OCI-M2 (cell line): ENCODE measurements around the gene WDFY4.

ENCODE experiments used
- DNase-seq: peaks from one replicate; lab custom pipeline; 2025; ENCODE audit not compliant: unreplicated experiment; lab: John Stamatoyannopoulos, UW

The WDFY4 gene

DNA sequence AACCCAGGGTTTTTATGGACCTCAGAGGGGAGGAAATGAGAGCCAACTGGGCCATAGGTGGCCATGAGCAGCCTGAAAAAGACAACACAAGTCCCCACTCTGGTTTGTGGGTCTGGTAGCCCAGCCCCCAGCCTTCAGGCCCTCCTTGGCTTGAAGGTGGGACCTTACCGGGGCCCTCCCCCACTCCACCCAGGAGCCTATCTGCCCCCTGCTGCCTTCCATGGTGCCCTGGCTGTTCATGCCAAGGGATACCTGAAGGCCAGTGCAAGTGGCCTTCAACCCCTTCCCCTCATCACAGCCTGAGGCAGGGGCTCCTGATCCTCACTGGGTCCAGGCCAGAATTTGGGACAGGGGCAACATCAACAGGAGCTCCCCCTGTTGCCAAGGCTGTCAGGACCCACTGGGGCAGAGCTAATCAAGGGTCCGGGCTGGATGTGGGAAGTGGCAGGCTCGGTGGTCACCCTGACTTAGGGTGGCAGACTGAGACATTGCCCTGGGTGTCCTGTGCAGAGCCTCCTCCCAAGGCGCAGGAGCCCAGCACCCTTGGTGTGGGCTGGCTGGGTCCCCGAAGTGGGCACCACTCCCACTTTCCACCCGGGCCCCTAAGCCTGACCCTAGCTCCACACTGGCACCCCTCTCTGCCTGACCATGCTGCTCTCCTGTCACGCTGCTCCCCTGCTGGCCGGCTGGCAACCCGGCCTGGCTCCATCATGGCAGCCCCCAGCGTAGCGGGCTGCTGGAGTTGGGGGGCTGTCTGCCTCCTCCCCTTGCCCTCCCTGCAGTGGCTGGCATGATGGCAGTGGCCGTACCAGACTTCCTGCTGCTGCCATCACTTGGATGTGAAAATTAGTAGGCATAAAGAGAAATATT lies 6.4 kb downstream of the WDFY4 start:
- no peak for DNase-seq

DNA sequence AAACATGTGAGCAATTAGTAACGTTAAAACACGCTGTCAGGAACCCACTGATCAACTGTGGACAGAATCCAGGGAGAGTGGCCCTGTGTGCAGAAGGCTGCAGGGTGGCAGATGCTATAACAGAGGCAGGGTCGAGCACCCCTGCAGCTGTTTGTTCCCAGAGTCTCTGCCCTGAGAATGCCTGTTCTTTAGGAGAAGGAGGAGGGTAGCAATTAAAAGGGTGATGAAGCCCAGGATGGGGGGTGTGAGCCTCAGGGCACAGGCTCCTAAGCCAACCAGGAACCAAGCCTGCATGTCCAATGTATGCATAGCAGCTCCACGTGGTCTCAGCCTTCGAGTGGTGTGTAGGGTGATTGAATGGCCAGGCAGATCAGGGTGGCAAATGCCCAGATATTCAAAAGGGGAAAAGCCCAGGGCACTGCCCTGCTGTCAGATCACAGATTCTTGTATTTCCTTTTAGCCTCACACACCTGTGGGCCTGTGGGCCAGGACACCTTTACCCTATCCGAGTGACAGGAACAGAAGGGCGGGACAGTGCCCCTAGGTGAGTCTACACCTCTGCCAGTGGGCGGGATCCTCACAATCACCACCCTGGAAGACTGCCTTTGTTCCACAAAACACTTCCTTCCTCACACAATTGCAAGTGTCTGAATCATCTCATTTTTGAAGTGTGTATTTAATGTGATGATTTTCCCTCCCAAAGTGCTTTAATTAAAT lies 7.3 kb downstream of the WDFY4 start:
- no peak for DNase-seq

DNA sequence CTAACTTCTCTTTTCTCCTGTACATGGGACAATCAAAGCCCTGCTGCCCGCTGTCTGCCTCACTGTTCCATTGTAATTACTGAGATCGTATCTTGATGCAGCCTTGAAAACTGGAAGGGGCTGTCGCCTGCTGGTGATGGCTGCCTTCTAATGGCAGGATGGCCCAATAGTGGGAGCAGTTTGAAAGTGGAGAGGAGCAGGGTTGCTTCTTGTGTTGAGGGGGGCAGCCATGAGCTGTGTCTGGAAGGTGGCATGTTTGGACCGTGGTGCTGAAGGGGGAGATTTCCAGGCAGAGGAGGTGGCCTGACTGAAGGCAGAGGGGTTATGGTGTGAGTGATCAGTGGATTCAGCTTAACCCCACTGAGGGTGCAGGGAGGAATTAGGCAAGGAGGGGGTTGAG lies 8.1 kb downstream of the WDFY4 start:
- DNase-seq, result no peak

DNA sequence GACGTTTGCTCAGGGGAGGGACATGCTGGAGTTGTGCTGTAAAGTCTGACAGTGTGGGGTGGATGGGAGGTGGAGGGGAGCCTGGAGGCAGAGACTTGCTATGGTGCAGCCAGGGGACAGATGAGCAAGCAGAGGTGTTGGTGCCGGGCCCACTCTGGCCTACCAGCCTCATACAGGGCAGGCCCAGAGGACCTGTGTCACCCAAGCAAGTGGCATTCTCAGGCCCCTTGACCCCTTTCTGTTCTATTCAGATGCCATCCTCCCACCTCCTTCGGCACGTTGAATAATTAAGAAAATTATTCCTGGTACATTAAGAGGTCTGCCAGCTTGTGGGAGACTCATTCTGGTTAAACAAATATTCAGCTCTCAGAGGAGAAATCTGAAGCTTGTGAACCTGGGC lies 8.5 kb downstream of the WDFY4 start:
- no peak for DNase-seq

DNA sequence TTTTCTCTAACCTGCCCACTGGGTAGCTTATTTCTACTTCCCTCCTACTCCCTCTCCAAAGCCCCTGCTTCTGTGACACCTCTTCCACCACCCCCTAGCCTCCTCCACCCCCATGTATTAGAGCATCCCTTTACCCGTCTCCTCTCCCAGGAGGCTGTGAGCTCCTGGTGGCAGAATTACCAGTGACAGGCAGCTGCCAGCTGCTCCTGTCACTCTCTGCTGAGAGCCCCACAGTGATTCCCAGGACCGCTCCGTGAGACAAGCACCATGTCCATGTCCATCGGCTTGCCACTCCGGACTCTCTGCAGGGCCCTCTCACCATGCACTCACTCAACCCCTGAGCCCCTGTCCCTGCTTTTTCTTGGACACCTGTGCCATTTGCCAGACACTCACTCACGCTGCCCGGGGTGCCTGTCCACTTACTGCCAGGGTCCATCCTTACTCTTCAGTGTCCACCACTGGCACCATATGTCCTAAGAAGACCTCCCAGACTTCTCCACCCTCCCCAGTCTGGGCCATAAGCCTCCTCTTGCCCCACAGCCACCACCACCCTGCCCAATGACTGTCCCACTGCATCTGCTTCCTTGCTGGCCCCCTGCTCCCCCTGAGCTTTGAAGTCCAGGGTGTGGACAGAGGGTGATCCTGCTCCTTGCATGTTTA lies 9.8 kb downstream of the WDFY4 start:
- DNase-seq, result no peak

DNA sequence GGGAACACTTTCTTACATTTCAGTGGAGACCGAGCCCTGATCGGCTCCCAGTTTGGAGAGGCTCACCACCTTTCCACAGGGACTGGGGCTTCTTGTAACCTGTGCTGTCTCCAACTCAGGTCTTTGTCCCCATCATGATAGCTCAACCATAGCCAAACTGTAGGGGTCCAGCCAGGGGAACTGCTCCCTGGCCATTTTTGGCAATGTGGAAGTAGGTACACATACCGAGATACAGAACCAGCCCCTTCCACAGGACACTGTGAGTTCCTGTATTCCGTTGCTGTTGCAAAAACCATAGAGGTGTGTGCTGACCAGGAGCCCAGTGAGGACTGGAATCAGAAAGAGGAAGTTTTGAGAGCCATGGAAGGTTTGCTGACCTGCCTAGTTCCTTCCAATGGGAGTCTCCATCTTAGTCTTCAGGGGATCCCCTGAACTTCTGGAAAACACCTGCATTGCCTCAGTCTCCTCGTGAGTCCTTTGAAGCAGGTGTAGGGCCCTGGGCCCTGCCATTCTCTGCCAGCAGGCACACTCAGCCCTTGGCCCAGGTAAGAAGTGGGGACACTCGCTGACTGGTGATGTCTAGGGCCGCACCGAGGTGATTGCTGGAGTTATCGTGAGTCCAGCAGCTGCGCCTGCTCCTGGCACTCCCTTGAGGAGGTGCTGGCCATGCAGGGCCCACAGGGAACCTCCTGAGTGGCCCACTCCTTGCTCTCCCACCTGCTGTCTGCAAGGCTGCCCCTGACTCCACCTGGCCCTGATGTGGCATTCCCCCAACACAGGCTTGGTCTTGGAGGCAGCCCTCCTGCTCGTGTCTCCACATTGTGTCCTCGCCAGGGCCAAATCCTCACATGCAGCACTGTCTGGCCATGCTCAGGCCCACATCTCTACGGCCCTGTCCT lies 11.2 kb downstream of the WDFY4 start:
- DNase-seq, result no peak

DNA sequence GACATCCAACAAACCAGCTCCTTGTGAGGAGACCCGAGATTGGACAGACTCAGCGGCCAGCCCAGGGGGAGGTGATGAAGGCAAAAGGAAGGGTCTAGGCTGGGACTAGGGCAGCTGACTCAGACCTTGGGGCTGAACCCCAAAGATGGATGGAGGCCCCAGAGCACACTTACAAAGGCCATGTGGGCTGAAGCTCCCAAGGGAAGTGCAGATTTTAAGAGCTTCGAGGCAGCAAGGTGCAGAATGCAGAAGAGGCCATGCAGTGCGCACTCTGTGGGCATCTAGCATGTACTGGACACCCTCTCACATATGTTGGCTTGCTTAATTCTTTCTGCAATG lies 11.8 kb downstream of the WDFY4 start:
- no peak for DNase-seq

DNA sequence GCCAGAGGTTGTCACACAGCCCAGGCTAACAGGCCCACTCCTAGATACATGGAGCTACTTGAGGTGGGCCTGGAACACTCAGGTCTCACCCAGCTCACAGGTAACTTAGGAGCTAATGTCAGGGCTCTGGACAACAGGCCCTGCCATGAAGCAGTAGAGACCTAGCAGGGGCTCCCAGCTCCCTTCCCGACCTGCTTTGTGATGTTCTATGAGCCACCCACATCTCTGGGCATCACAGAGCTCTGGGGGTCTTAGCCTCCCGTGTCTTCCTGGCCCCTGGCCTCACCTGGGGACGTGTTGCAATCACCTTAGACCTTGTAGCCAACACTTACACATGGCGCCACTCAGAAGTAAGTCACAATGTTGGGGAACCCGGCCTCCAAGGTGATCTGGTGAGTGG lies 12.4 kb downstream of the WDFY4 start:
- DNase-seq, result no peak

DNA sequence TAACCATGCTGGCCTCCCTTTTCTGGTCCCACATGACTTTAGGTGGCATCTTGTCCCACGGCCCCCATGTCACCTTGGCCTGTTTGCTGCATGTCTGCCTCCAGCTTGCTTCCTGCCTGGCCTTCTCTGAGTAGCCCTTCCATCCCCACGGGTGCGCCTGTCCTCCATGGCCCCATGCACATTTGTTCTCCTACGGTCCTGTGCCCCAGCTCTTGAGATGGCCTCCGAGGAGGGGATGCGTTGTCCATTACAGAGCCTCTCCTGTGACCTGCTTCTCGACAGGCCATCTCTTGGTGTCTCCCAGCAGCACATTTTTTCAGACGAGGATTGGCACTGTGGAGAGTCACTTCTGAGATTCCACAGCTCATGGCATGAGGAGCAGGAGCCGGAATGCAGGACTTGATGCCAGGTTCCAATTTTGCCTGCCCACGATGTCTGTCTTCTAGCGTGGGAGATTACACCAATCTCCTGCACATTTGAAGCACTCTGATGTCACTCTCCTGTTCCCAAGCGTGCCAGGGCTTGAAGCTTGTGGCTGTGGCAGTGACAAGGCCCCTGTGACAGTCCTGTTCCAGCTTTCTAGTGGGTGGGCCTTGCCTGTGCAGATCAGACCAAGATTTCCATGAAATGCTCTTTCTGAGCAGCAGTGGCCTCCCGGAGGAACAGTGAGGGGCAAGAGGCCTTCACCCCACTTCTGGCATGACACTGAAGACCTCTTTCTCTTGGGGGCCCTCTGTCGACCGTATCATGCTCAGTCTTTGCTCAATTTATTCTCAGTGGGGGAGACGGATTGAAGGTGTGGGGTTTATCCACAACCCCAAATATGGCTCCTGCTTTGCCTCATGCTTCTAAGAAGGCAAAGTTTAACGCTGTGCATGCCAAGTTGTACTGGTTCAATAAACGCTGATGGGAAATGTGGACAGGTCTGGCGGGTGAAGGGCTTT lies 13.4 kb downstream of the WDFY4 start:
- DNase-seq, result no peak

DNA sequence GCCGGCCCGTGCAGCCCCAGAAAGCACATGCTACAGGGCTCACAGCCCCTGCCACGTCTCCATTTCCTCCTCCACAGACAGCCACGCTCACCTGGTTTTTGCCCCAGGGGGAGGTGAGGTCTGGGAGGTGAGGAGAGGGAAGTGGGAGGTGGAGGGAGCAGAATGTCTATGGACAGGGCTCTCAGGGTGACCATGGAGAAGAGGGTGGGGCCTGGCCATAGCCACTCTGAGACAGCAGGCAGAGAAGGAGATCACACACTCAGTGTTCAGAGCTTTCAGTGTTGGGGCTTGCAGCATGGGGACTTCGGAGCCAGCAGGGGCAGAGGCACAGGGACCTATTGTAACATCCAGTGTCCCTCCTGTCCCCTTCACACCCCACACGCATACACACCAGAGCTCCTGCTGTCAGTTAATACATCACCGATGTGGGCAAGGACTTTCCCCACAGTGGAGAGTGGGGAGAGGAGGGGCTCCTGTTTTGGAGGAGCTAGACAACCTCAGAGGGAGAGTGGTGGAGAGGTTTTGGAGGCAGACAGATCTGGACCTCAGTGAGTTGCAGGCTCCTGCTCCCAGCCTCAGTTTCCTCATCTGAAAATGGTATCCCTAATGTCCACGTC lies 14.4 kb downstream of the WDFY4 start:
- DNase-seq, result no peak

DNA sequence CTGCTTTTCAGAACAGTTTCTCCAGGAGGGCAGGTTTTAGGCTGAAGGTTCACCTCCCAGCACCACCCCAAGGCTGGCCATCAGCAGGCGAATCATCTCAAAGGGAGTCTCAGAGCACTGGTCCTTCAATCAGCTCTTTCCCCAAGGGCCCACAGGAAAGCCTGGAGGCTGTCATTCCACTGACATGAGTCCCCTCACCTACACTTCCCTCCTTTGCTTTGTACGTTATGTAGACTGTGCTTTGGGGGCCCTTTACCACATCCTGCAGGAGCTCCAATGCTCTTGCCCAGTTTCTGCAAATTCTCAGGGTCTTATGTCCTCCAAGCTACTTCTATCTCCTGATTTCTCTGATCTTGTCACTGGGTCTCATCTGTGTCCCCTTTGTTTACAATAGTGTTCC lies 15.4 kb downstream of the WDFY4 start:
- no peak for DNase-seq

DNA sequence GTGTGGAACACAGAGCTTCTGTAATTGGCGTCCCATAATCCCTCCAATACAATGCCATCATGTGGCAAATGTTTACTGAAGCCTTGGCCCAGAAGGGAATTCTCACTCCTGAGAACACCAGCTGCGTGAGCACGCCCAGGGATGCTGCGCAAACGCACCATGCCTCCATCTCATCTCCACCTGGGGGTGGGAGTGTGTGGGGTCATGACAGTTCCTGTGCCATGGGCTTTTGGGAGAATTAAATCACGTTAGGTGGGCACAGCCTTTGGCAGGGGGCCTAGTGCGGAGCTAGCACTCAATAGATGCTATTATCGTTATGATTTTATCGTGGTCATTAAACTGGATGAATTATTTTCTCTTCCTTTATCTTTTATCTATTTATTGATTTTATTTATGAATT lies 15.8 kb downstream of the WDFY4 start:
- no peak for DNase-seq

DNA sequence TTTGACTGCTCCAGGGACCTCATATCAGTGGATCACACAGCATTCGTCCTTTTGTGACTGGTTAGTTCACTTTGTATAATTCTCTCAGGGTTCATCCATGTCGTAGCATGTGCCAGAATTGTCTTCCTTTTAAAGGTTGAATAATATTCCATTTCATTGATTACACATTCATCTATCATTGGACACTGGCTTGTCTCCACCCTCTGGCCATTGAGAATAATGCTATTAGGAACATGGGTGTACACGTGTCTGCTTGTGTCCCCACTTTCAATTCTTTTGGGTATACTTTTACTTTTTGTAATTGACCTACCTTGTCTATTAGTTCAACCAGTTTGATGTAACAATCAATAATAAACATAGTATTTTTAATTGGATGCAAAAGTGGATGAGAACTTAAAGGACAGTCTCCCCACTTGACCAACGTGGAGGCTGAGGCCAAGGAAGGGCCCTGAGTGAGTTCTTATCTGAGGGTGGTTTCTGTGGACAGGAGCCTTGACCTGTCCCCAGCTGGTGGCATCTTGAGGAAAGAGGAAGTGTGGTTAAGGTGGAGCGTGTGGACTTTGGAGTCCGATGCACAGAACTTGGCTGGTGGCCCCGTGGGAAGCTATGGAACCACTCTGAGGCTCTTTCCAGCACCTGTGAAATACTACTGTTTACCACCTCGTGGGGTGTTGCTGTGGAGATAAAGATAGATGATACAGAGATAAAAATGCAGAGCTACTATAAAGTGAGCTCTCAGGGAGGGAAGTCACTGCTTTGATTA lies 16.6 kb downstream of the WDFY4 start:
- no peak for DNase-seq

DNA sequence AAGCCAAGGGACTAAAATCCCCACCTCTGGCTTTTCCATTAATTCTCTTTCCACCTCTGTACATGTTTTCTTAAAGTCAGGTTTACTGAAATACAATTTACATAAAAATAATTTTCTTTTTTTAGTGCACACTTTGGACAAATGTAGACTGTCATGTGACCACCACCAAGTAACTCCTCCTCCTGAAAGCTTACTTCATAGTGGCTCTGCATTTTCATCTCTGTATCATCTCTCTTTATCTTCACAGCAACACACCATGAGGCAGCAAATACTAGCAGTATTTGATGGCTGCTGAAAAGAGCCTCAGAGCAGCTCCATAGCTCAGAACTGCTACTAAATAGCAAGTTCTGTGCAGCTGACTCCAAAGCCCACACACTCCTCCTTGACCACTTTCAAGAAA lies 17.3 kb downstream of the WDFY4 start:
- no peak for DNase-seq

DNA sequence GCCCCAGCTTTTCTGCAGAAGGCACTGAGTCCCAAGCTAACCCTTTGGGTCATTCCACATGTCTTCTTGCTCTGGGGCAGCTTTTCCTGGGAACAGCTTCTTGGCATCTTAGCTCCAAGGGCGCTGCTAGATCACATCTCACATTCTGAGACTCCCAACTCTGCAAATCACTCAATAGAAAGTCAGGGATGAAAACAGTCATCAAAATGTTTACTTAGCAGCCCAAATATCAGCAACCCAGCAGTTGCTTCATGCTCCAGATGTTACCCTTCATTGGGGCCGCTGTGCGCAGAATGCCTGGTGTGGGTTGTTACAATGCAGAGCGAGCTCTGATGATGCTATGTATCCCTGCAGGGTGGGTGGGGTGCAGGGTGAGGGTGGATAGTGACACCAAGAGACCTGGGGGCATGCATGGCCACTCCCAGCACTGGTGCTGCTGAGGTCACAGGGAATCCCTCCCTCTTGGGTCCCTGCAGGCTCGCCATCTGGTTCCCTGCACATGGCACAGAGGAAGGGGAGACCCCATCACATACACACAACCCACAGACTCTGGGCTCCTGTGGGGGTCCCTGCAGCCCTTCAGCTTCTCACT lies 19.0 kb downstream of the WDFY4 start:
- DNase-seq, result no peak

DNA sequence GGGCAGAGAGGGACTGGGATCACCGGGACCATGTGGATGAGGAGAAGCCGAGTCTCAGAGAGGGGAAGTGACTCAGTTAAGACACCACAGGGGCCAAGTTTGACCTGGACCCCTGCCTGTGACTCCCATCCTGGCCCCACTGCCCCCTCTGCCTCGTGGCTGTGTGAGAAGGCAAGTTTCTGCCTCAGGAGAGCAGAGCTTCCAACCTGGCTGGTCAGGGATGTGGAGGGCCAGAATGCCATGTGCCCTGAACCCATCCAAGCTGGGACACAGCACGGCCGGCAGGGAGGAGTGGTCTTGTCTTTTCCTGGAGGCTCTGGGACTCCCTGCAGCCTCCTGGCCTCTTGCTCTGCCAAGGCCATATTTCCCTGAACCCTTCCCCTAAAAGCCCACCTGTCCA lies 19.5 kb downstream of the WDFY4 start:
- DNase-seq, result no peak

DNA sequence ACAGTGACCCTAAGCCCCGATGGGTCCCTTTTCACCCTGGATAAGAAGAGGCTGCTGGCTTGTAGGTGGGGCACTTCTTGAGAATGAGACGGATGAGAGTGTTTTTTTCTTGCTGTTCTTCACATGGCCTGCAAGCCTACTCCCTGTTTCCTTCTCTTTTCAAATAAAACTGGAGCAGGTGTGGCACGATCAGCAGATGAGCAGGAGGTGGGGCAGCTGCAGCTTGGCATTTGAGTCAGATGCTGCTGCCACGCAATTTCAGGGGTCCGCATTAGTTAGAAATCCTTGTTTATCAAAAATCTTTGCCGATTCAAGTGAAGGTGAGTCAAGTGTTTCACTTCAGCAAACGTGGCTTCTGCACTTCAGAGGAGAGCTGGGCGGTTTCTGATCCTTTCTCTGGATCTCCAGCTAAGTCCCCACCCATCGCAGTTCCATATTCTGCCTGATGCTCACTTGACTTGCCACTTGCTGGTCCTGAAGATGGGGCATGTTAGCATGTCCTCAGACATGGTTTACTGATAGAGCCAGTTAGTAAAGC lies 20.8 kb downstream of the WDFY4 start:
- DNase-seq, result no peak

DNA sequence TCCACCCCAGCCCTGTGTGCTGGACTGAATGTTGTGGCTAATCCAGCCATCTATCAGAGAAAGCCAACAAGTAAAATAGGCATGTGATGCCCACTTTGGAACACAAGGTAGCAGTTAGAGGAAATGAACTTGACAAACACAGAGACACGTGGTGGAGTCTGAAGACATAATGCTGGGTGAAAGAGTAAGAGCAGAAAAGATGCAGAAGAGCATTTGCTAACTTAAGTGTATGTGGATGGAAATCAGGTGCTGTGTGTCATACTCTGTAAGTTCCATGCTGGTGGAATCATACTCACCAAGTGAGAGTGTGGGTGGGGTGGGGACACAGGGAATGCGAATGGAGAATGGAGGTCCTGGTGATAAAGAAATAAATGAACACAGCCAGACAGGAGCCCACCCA lies 22.8 kb downstream of the WDFY4 start:
- no peak for DNase-seq
